ENCODE results near the gene SEMA3F.

- TF ChIP-seq, protein P1, sequence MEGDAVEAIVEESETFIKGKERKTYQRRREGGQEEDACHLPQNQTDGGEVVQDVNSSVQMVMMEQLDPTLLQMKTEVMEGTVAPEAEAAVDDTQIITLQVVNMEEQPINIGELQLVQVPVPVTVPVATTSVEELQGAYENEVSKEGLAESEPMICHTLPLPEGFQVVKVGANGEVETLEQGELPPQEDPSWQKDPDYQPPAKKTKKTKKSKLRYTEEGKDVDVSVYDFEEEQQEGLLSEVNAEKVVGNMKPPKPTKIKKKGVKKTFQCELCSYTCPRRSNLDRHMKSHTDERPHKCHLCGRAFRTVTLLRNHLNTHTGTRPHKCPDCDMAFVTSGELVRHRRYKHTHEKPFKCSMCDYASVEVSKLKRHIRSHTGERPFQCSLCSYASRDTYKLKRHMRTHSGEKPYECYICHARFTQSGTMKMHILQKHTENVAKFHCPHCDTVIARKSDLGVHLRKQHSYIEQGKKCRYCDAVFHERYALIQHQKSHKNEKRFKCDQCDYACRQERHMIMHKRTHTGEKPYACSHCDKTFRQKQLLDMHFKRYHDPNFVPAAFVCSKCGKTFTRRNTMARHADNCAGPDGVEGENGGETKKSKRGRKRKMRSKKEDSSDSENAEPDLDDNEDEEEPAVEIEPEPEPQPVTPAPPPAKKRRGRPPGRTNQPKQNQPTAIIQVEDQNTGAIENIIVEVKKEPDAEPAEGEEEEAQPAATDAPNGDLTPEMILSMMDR (IDR thresholded peaks at IDR 0.05): no peak
- TF ChIP-seq, protein P2, sequence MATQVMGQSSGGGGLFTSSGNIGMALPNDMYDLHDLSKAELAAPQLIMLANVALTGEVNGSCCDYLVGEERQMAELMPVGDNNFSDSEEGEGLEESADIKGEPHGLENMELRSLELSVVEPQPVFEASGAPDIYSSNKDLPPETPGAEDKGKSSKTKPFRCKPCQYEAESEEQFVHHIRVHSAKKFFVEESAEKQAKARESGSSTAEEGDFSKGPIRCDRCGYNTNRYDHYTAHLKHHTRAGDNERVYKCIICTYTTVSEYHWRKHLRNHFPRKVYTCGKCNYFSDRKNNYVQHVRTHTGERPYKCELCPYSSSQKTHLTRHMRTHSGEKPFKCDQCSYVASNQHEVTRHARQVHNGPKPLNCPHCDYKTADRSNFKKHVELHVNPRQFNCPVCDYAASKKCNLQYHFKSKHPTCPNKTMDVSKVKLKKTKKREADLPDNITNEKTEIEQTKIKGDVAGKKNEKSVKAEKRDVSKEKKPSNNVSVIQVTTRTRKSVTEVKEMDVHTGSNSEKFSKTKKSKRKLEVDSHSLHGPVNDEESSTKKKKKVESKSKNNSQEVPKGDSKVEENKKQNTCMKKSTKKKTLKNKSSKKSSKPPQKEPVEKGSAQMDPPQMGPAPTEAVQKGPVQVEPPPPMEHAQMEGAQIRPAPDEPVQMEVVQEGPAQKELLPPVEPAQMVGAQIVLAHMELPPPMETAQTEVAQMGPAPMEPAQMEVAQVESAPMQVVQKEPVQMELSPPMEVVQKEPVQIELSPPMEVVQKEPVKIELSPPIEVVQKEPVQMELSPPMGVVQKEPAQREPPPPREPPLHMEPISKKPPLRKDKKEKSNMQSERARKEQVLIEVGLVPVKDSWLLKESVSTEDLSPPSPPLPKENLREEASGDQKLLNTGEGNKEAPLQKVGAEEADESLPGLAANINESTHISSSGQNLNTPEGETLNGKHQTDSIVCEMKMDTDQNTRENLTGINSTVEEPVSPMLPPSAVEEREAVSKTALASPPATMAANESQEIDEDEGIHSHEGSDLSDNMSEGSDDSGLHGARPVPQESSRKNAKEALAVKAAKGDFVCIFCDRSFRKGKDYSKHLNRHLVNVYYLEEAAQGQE (IDR thresholded peaks at IDR 0.05; ENCODE audit: insufficient read depth in 1 of 2, low read depth in 2 of 2, low read length in 1 of 2): no peak
- TF ChIP-seq SIN3A (IDR thresholded peaks at IDR 0.05; ENCODE audit: borderline replicate concordance, insufficient read depth, low read depth, low read length) (no peak), POLR2AphosphoS5 (IDR thresholded peaks at IDR 0.05; ENCODE audit: low read depth, low read length) (no peak), TCF7L2 (IDR thresholded peaks at IDR 0.05; ENCODE audit: low read depth, low read length) (no peak)
Observed at GRCh38 chr3:50229490-50229889, 74.4 kb downstream of the SEMA3F start.
